Measurements from ENCODE around the gene ZNF579.

The ZNF579 gene

DNA sequence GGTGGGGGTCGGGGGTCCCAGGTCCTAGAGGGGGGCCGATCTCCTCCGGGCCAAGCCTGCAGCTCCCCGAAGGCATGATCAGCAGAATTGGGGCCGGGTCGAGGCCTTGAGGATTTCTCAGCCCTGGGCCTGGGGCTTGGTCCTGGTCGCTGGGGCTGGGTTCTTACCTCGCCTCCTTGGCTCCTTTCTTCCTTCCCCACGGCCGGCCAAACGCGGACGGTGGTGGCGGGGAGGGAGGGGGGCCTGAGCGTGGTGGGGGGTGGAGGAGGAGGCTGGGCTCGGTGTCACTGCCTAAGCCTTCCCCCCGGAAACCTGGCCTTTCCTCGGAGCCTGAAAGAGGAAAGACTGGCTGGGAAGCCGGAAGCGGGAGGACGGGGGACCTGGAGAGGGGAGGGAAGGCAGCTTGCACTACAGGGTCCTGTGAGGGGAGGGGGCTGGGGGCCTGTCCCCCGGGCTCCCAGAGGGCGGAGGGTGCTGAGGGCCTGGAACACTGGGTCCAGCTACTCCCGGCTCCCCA, at the start of gene ZNF579:
TSS of gene ZNF579 (minus strand) at position 221 of the 517 bp plus-strand sequence. CDS start 1,209 bp downstream, outside the sequence.
- DNase-seq (ENCODE audit: low spot score): peak; percentile 93

DNA sequence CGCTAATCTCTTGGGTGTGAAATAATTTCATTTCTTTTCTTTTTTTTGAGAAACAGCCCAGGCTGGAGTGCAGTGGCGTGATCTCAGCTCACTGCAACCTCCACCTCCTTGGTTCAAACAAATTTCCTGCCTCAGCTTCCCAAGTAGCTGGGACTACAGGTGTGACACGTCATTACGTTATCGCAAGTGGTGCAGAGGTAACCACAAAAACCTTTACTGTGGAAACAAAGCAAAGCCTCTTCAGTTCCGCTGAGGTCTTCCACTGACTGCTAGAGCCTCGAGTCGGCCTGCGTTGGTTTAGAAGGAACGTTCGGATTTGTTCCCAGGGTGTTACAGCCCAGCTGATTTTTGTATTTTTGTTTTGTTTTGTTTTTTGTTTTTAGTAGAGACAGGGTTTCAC, 45.7 kb upstream of the ZNF579 start:
- no peak for DNase-seq (ENCODE audit: low spot score)

GRCh38 chr19:55625004-55625326, 44.3 kb upstream of the ZNF579 start:
- no peak for DNase-seq (ENCODE audit: low spot score)

- DNase-seq (ENCODE audit: low spot score): peak; percentile 96
Measured at GRCh38 chr19:55624109-55625003, 43.7 kb upstream of the ZNF579 start, which contains the start of gene ZNF784. Gene ZNF784, minus strand, starts transcription at chr19:55624566. Its CDS starts 5 bp downstream, at chr19:55624561.

- DNase-seq (ENCODE audit: low spot score): no peak
Measured at GRCh38 chr19:55623561-55623960, 42.9 kb upstream of the ZNF579 start.

- no peak for DNase-seq (ENCODE audit: low spot score)
Measured at GRCh38 chr19:55623130-55623529, 42.5 kb upstream of the ZNF579 start.

DNA sequence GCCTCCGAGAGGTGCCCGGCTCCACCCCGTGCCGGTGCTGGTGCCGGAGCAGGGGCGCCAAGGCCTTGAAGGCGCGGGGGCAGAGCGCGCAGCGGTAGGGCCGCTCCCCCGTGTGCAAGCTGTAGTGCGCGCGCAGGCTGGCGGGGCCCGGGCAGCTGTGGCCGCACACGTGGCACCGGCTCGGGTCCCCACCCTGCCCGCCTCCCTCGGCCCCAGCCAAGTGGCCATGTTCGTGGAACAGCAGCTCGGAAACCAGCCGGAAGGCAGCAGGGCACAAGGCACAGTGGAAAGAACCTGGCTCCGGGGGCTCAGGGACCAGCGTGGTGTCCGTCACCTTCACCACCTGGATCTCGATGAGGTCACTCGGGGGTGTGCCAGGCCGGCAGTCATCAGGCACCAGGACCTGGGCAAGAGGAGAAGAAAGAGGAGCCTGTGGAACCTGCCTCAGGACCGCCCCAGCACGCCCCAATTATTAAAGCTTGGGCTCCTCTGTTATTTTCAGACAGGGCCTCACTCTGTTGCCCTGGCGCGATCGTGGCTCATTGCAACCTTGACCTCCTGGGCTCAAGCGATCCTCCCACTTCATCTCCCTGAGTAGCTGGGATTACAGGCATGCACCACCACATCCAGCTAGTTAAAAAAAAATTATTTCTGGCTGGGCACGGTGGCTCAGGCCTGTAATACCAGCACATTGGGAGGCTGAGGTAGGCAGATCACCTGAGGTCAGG, 41.8 kb upstream of the ZNF579 start:
- no peak for DNase-seq (ENCODE audit: low spot score)

- DNase-seq (ENCODE audit: low spot score): no peak
Measured at GRCh38 chr19:55621673-55622231, 41.1 kb upstream of the ZNF579 start.

GRCh38 chr19:55621205-55621672, 40.6 kb upstream of the ZNF579 start:
- DNase-seq (ENCODE audit: low spot score): no peak

DNA sequence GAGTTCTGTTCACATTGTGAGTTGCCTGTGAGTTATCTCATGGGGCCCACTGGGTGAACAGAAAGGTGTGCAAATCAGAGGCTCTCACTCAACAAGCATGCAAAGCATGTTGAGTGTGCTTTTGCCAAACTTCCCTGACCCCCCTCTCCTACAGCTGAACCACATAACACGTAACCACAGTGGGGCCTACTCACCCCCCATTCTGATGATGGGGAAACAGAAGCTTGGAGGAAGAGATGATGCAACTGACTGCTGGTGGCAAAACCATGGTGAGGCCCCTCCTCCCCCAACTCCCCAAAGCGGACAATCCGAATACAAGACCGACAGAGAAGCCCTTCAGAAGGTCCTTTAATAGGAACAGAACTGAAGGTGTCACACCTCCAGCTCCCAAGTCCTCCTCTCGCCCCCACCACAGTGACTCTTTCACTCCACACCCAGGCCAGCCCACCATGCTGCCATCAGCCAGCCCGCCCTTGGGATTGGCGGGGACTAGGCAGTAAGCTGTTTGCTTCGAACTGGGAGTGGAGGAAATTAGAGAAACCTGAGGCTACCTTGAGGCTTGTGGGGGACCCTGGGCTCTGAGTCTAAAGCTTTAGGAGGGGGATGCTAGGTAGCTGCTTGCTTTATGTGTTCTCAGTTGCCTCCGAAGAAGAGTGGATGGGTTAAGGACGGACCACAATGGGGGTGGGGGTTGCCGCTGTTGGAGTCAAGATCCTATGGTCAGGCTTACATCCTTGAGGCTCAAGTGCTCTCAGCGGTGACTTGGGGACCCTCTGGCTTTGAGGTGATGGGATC, 40.0 kb upstream of the ZNF579 start:
- DNase-seq (ENCODE audit: low spot score): no peak

- no peak for DNase-seq (ENCODE audit: low spot score)
Measured at GRCh38 chr19:55619286-55619685, 38.6 kb upstream of the ZNF579 start.

GRCh38 chr19:55618426-55618825, 37.8 kb upstream of the ZNF579 start:
- no peak for DNase-seq (ENCODE audit: low spot score)

GRCh38 chr19:55617426-55617825, 36.8 kb upstream of the ZNF579 start:
- DNase-seq (ENCODE audit: low spot score): no peak

GRCh38 chr19:55616395-55616875, 35.8 kb upstream of the ZNF579 start:
- no peak for DNase-seq (ENCODE audit: low spot score)

DNA sequence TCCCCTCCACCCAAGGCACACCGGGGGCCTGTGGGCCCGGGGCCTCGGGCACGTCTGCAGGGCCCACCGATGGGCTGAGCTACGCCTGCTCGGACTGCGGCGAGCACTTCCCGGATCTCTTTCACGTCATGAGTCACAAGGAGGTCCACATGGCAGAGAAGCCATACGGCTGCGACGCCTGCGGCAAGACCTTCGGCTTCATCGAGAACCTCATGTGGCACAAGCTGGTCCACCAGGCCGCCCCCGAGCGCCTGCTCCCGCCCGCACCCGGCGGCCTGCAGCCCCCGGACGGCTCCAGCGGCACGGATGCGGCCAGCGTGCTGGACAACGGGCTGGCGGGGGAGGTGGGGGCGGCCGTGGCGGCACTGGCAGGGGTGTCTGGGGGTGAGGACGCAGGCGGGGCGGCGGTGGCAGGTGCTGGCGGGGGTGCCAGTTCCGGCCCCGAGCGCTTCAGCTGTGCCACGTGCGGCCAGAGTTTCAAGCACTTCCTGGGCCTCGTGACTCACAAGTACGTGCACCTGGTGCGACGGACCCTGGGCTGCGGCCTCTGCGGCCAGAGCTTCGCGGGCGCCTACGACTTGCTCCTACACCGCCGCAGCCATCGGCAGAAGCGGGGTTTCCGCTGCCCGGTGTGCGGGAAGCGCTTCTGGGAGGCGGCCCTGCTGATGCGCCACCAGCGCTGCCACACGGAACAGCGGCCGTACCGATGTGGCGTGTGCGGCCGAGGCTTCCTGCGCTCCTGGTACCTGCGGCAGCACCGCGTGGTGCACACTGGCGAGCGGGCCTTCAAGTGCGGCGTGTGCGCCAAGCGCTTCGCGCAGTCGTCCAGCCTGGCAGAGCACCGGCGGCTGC, 35.1 kb upstream of the ZNF579 start:
- no peak for DNase-seq (ENCODE audit: low spot score)

DNA sequence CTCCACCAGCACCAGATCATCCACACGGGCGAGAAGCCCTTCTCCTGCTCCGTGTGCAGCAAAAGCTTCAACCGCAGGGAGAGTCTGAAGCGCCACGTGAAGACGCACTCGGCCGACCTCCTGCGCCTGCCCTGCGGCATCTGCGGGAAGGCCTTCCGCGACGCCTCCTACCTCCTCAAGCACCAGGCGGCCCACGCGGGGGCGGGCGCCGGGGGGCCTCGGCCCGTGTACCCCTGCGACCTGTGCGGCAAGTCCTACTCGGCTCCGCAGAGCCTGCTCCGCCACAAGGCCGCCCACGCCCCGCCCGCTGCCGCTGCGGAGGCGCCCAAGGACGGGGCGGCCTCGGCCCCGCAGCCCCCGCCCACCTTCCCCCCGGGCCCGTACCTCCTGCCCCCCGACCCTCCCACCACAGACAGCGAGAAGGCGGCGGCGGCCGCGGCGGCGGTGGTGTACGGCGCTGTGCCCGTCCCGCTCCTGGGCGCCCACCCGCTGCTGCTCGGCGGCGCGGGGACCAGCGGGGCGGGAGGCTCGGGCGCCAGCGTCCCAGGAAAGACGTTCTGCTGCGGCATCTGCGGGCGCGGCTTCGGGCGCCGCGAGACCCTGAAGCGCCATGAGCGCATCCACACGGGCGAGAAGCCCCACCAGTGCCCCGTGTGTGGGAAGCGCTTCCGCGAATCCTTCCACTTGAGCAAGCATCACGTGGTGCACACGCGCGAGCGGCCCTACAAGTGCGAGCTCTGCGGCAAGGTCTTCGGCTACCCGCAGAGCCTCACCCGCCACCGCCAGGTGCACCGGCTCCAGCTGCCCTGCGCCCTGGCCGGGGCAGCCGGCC, 34.3 kb upstream of the ZNF579 start:
- no peak for DNase-seq (ENCODE audit: low spot score)

DNA sequence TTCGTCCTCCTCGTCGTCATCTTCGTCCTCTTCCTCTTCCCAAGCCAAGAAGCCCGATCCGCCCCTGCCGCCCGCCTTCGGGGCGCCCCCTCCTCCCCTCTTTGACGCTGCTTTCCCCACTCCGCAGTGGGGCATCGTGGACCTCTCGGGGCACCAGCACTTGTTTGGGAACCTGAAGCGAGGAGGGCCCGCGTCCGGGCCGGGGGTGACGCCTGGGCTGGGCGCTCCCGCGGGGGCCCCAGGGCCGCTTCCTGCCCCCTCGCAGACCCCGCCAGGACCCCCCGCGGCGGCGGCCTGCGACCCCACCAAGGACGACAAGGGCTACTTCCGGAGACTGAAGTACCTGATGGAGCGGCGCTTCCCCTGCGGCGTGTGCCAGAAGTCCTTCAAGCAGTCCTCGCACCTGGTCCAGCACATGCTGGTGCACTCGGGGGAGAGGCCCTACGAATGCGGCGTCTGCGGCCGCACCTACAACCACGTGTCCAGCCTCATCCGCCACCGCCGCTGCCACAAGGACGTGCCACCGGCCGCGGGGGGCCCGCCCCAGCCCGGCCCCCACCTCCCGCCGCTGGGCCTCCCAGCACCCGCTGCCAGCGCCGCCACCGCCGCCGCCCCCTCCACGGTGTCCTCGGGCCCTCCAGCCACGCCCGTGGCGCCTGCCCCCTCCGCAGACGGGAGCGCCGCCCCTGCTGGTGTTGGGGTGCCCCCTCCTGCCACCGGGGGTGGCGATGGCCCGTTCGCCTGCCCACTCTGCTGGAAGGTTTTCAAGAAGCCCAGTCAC, 33.5 kb upstream of the ZNF579 start:
- DNase-seq (ENCODE audit: low spot score): no peak

DNA sequence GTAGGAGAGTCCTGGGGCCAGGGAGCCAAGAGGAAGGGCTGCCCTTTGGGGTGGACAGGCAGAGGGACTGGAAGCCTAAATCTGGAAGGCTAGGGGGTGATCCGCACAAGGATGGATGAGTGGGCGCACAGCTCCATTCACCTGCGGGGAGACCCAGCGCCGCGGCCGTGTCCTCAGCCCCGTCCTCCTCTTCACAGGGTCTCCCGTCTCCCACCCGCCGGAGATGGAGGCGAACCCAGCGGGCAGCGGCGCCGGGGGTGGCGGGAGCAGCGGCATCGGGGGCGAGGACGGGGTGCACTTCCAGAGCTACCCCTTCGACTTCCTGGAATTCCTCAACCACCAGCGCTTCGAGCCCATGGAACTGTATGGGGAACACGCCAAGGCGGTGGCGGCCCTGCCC, 32.7 kb upstream of the ZNF579 start:
- no peak for DNase-seq (ENCODE audit: low spot score)
